GM10248 (cell line): ENCODE data around the gene ERVFRD-1.

ENCODE experiments used
- CTCF ChIA-PET: fragments of 300-600 bp; sonication (Branson Sonifier 250); formaldehyde crosslinking; extraction: SDS; loops from one replicate; lab custom pipeline; 2021; ENCODE audit warnings: antibody characterized with exemption; lab: Yijun Ruan, JAX
- POLR2A ChIA-PET: fragments of 350-650 bp; sonication (Branson Sonifier 250); formaldehyde crosslinking; extraction: SDS; loops from one replicate; lab custom pipeline; 2020; ENCODE audit warnings: antibody characterized with exemption; lab: Yijun Ruan, JAX
- DNase-seq: peaks from one replicate; pipeline ENCODE4 v3.0.0; 2012; ENCODE audit errors: extremely low spot score
- TF ChIP-seq, protein P1 (sequence below): IDR thresholded peaks from 2 replicates; pipeline ENCODE4 v1.5.1; 2012; ENCODE audit warnings: mild to moderate bottlenecking, low read depth; ENCODE audit errors: extremely low read depth, missing control alignments, control extremely low read depth

ERVFRD-1 gene

GRCh38 chr6:11103065-11103464 lies 8.5 kb downstream of the ERVFRD-1 start:
- TF ChIP-seq, protein P1, sequence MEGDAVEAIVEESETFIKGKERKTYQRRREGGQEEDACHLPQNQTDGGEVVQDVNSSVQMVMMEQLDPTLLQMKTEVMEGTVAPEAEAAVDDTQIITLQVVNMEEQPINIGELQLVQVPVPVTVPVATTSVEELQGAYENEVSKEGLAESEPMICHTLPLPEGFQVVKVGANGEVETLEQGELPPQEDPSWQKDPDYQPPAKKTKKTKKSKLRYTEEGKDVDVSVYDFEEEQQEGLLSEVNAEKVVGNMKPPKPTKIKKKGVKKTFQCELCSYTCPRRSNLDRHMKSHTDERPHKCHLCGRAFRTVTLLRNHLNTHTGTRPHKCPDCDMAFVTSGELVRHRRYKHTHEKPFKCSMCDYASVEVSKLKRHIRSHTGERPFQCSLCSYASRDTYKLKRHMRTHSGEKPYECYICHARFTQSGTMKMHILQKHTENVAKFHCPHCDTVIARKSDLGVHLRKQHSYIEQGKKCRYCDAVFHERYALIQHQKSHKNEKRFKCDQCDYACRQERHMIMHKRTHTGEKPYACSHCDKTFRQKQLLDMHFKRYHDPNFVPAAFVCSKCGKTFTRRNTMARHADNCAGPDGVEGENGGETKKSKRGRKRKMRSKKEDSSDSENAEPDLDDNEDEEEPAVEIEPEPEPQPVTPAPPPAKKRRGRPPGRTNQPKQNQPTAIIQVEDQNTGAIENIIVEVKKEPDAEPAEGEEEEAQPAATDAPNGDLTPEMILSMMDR = no peak
- POLR2A ChIA-PET = no interaction called here
- CTCF ChIA-PET = interaction anchor here (0.8 to 1.6 kb wide), 4 partner anchors 9 to 27 kb away, joined by 3 to 6 read pairs (median 3); partner anchors contain the start of gene SMIM13

DNA sequence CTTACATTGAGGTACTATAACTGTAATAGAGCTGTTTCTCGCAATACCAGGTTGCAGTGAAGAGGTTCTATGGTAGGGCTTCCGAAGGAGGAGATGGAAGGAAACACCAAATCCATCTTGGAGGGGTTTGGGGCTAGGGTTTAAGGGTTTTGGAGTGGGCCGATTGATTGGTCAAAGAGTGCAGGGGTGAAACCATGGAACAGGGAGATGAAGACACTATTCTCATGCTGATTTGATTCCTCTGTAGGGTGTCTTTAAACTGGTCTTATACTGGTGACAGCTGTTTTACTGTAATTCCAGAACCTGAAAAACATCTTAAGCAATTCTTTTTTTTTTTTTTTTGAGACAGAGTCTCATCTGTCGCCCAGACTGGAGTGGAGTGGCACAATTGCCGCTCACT lies 10.1 kb downstream of the ERVFRD-1 start:
- DNase-seq = no peak
- ChIA-PET CTCF (no interaction called here), POLR2A (no interaction called here)
- TF ChIP-seq, protein P1 = no peak

More at GRCh38 chr6:11103065-11103464, 8.5 kb downstream of the ERVFRD-1 start:
- DNase-seq = no peak

DNA sequence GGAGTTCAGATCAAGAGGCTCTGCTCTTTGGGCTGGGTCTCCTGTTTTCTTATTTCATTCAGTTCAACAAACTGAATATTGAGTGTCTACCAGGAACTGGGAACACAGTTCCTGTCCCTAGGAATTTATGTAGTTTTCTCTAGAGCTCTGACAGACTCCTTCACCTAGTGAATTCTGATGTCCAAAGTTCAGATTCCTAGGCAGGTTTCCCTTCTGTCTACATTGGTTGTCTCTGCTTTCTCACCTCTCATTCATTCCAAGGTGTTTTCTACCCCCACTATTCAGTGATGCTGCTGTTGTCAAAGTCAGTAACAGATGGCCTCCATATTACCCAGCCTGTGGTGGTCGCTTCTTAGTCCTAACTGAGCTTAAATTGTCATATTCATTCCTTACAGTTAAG lies 13.5 kb downstream of the ERVFRD-1 start:
- POLR2A ChIA-PET = no interaction called here

DNA sequence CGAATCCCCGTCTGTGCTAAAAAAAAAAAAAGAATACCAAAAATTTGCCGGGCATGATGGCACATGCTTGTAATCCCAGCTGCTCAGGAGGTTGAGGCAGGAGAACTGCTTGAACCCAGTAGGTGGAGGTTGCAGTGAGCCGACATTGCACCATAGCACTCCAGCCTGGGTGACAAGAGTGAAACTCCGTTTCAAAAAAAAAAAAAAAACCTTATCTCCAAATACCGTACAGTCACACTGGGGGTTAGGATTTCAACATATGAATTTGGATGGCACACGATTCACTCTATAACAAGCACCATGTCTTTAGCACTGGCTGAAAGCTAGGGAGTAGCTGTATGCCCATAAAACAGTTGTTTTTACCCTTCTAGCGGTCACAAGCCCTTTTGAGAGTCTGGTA lies 14.0 kb downstream of the ERVFRD-1 start:
- ChIA-PET POLR2A (no interaction called here), CTCF (interaction anchor here (1.2 to 2.8 kb wide), 4 partner anchors 10 to 478 kb away, joined by 3 to 9 read pairs (median 6); no protein-coding TSS in a partner anchor)
- TF ChIP-seq, protein P1 = no peak
- no peak for DNase-seq

More for the DNA sequence above, 13.5 kb downstream of the ERVFRD-1 start:
- TF ChIP-seq, protein P1 = no peak
- DNase-seq = no peak
- CTCF ChIA-PET = interaction anchor here (1.1 to 1.4 kb wide), 3 partner anchors 9 to 478 kb away, joined by 3 to 9 read pairs (median 3); no protein-coding TSS in a partner anchor

- CTCF ChIA-PET = interaction anchor here (0.9 to 2.8 kb wide), 7 partner anchors 10 to 479 kb away, joined by 3 to 8 read pairs (median 3); no protein-coding TSS in a partner anchor
- POLR2A ChIA-PET = no interaction called here
- DNase-seq = no peak
- TF ChIP-seq, protein P1 = no peak
Observed at GRCh38 chr6:11096109-11096508, 15.4 kb downstream of the ERVFRD-1 start.

GRCh38 chr6:11094941-11095340 lies 16.6 kb downstream of the ERVFRD-1 start:
- POLR2A ChIA-PET = no interaction called here
- DNase-seq = no peak
- TF ChIP-seq, protein P1 = no peak
- CTCF ChIA-PET = interaction anchor here (0.9 to 2.8 kb wide), 3 partner anchors 12 to 481 kb away, joined by 3 to 8 read pairs (median 4); no protein-coding TSS in a partner anchor

- ChIA-PET CTCF (interaction anchor here (0.9 to 2.8 kb wide), 2 partner anchors 13 to 481 kb away, joined by 4 to 8 read pairs; no protein-coding TSS in a partner anchor), POLR2A (no interaction called here)
- TF ChIP-seq, protein P1 = no peak
- DNase-seq = peak; percentile 61
Observed at GRCh38 chr6:11094411-11094851, 17.1 kb downstream of the ERVFRD-1 start.
